ENCODE results near the gene COL1A1. TPM values are rescaled to one million over a fixed set of nuclear protein-coding genes. Genes with fewer than 3 reads are reported as not detected.

The COL1A1 gene
- total RNA-seq, 1 donor from 2014 or later = 10.1 TPM

DNA sequence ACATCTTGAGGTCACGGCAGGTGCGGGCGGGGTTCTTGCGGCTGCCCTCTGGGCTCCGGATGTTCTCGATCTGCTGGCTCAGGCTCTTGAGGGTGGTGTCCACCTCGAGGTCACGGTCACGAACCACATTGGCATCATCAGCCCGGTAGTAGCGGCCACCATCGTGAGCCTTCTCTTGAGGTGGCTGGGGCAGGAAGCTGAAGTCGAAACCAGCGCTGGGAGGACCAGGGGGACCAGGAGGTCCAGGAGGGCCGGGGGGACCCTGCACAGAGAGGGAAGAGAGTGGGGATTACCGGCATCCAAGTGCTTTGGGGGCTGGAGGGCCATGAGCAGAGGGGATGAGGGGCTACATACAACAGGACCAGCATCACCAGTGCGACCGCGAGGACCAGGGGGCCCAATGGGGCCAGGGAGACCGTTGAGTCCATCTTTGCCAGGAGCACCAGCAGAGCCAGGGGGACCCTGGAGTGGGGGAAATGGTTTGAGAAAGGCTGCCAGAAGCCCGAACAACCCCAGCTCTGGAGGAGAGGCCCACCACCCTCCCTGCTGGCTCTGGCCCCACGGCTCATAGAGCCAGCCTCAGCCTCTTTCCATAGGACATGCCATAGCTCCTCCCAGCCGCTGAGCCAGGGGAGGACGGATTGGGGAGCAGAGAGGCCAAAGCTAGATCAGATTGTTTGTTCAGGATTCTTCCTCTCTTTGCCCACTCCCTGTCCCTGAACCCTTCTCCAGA lies 14.6 kb downstream of the COL1A1 start:
- H3K27ac Mint-ChIP-seq (ENCODE audit: unreplicated experiment) = no peak overlapping the region

DNA sequence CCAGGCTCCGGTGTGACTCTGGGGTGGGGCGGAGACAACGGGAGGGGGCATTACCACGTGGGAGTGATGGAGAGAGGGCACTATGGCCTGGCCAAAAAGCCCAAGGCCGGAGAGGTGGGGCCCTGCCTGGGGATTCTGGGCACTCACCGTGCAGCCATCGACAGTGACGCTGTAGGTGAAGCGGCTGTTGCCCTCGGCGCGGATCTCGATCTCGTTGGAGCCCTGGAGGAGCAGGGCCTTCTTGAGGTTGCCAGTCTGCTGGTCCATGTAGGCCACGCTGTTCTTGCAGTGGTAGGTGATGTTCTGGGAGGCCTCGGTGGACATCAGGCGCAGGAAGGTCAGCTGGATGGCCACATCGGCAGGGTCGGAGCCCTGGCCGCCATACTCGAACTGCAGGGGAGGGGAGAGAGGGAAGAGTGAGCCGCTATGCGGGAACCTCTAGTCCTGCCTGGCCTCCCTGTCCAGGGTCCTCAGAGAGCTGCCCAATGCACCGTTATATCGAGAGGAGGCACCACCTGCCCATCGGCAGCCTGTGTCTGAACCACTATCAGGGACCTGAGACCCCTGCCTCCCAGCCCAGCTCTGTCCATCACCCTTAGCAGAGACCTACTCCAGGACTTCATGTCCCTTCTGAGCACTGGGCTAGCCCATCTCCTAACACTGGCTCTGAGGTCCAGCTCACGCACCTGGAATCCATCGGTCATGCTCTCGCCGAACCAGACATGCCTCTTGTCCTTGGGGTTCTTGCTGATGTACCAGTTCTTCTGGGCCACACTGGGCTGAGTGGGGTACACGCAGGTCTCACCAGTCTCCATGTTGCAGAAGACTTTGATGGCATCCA lies 15.6 kb downstream of the COL1A1 start:
- Mint-ChIP-seq H3K27ac (ENCODE audit: unreplicated experiment) (no peak overlapping the region), H3K4me1 (ENCODE audit: low read depth, unreplicated experiment) (peaks cover 18% of the 10 kb centered on the region), H3K9me3 (ENCODE audit: unreplicated experiment) (peaks cover 4% of the 10 kb centered on the region), H3K4me3 (ENCODE audit: unreplicated experiment) (no peak overlapping the region), H3K27me3 (ENCODE audit: unreplicated experiment) (peaks cover 9% of the 10 kb centered on the region), H3K36me3 (ENCODE audit: unreplicated experiment) (no peaks in the 10 kb centered on the region)
- no peak for DNase-seq
- TF ChIP-seq, protein P1, sequence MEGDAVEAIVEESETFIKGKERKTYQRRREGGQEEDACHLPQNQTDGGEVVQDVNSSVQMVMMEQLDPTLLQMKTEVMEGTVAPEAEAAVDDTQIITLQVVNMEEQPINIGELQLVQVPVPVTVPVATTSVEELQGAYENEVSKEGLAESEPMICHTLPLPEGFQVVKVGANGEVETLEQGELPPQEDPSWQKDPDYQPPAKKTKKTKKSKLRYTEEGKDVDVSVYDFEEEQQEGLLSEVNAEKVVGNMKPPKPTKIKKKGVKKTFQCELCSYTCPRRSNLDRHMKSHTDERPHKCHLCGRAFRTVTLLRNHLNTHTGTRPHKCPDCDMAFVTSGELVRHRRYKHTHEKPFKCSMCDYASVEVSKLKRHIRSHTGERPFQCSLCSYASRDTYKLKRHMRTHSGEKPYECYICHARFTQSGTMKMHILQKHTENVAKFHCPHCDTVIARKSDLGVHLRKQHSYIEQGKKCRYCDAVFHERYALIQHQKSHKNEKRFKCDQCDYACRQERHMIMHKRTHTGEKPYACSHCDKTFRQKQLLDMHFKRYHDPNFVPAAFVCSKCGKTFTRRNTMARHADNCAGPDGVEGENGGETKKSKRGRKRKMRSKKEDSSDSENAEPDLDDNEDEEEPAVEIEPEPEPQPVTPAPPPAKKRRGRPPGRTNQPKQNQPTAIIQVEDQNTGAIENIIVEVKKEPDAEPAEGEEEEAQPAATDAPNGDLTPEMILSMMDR (IDR thresholded peaks at IDR 0.05; ENCODE audit: partially characterized antibody, unreplicated experiment) = no peak

More for the DNA sequence above, 14.6 kb downstream of the COL1A1 start:
- peaks cover 2% of the 10 kb centered on the region for H3K9me3 Mint-ChIP-seq (ENCODE audit: unreplicated experiment)
- H3K4me3 Mint-ChIP-seq (ENCODE audit: unreplicated experiment) = no peak overlapping the region
- TF ChIP-seq, protein P1 (IDR thresholded peaks at IDR 0.05; ENCODE audit: partially characterized antibody, unreplicated experiment) = no peak
- H3K4me1 Mint-ChIP-seq (ENCODE audit: low read depth, unreplicated experiment) = peaks cover 15% of the 10 kb centered on the region
- H3K36me3 Mint-ChIP-seq (ENCODE audit: unreplicated experiment) = no peaks in the 10 kb centered on the region
- no peak for DNase-seq
- peaks cover 10% of the 10 kb centered on the region for H3K27me3 Mint-ChIP-seq (ENCODE audit: unreplicated experiment)

DNA sequence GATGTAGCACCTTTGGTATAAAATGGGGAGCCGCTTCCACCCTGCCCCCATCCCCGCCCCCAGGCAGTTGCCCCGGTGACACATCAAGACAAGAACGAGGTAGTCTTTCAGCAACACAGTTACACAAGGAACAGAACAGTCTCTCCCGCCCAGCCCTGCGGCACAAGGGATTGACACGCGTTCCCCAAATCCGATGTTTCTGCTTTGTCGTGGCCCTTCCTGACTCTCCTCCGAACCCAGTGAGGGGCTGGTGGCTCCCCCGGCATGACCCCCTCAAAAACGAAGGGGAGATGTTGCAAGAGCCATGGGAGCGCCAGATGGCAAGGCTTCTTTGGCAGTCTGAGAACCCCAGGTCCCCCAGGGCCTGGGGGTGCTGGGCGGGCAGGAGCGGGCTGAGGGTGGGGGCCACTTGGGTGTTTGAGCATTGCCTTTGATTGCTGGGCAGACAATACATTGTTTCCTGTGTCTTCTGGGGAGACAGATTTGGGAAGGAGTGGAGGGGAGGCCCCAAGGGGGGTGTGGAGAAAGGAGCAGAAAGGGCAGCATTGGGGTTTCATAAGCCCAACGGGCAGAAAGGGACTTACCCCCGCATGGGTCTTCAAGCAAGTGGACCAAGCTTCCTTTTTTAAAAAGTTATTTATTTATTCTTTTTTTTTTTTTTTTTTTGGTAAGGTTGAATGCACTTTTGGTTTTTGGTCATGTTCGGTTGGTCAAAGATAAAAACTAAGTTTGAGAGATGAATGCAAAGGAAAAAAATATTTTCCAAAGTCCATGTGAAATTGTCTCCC lies 16.6 kb downstream of the COL1A1 start:
- H3K4me3 Mint-ChIP-seq (ENCODE audit: unreplicated experiment) = no peak overlapping the region
- DNase-seq = no peak
- H3K9me3 Mint-ChIP-seq (ENCODE audit: unreplicated experiment) = peaks cover 4% of the 10 kb centered on the region
- H3K36me3 Mint-ChIP-seq (ENCODE audit: unreplicated experiment) = no peaks in the 10 kb centered on the region
- peaks cover 18% of the 10 kb centered on the region for H3K4me1 Mint-ChIP-seq (ENCODE audit: low read depth, unreplicated experiment)
- peaks cover 10% of the 10 kb centered on the region for H3K27me3 Mint-ChIP-seq (ENCODE audit: unreplicated experiment)
- TF ChIP-seq, protein P1 (IDR thresholded peaks at IDR 0.05; ENCODE audit: partially characterized antibody, unreplicated experiment) = no peak
- H3K27ac Mint-ChIP-seq (ENCODE audit: unreplicated experiment) = no peak overlapping the region

DNA sequence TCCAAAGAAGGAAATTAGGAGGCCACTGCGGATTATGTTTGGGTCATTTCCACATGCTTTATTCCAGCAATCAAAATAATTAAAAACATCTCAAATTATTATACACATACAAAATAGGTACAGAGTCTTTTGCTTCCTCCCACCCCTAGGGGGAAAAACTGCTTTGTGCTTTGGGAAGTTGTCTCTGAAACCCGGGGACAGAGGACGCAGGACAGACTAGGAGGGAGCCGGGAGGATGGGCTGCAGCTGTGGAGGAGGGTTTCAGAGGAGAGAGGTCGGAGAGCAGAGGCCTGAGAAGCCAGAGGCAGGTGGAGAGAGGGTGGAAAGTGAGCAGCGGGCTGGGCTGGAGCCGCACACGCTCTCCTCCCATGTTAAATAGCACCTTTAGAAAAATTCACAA lies 17.4 kb downstream of the COL1A1 start:
- Mint-ChIP-seq H3K4me3 (ENCODE audit: unreplicated experiment) (no peak overlapping the region), H3K27ac (ENCODE audit: unreplicated experiment) (no peak overlapping the region), H3K4me1 (ENCODE audit: low read depth, unreplicated experiment) (peaks cover 18% of the 10 kb centered on the region), H3K36me3 (ENCODE audit: unreplicated experiment) (no peaks in the 10 kb centered on the region), H3K27me3 (ENCODE audit: unreplicated experiment) (peaks cover 8% of the 10 kb centered on the region), H3K9me3 (ENCODE audit: unreplicated experiment) (peaks cover 4% of the 10 kb centered on the region)
- DNase-seq = no peak
- TF ChIP-seq, protein P1 (IDR thresholded peaks at IDR 0.05; ENCODE audit: partially characterized antibody, unreplicated experiment) = peak; percentile 41
